Gastrocnemius medialis (tissue), 4 donors: ENCODE measurements around the gene HERC3. TPM values are rescaled to one million over a fixed set of nuclear protein-coding genes. Genes with fewer than 3 reads are reported as not detected.
A peak's percentile ranks its signal among the peaks of the same experiment; 100 is the strongest.

Experiments used
- ATAC-seq, 2 donors: fragments of 150-250 bp; one replicate each; pipeline ENCODE4 v1.9.1; 2016
- DNase-seq, 2 donors: peaks; one replicate each; pipeline ENCODE4 v3.0.0-alpha.2; 2019
- H3K27ac ChIP-seq, 4 donors: fragments of 200-600 bp; sonication (generic); 1 replicate in 1 of 4; 2 replicates in 3 of 4; pipeline ENCODE4 v1.5.1; 2016 to 2018; ENCODE audit warnings: mild to moderate bottlenecking in 2 of 4, moderate library complexity in 1 of 4
- H3K27me3 ChIP-seq, 3 donors: fragments of 200-600 bp; sonication (generic) in 2 of 3; 1 replicate in 1 of 3; 2 replicates in 2 of 3; pipeline versions ENCODE4 v1.5.1 to v1.6.0; 2016 to 2019; ENCODE audit warnings: mild to moderate bottlenecking in 1 of 3, moderate library complexity in 1 of 3
- H3K36me3 ChIP-seq, 2 donors: fragments of 200-600 bp; sonication (generic) in 1 of 2; one replicate each; pipeline ENCODE4 v1.5.1; 2017 to 2018
- H3K4me1 ChIP-seq, 2 donors: fragments of 200-600 bp; sonication (generic) in 1 of 2; one replicate each; pipeline ENCODE4 v1.5.1; 2016 to 2017; ENCODE audit warnings: mild to moderate bottlenecking in 2 of 2
- H3K4me3 ChIP-seq, 4 donors: fragments of 200-600 bp; sonication (generic) in 3 of 4; 1 replicate in 1 of 4; 2 replicates in 3 of 4; pipeline ENCODE4 v1.5.1; 2016 to 2019; ENCODE audit warnings: mild to moderate bottlenecking in 2 of 4
- H3K9me3 ChIP-seq, 3 donors: fragments of 200-600 bp; sonication (generic) in 2 of 3; 1 replicate in 1 of 3; 2 replicates in 2 of 3; pipeline ENCODE4 v1.5.1; 2016 to 2019
- CTCF ChIP-seq, 5 experiments: fragments of 450-650 bp in 3 of 5; fragments of 200-600 bp in 2 of 5; sonication (generic) in 2 of 5; IDR thresholded peaks in 4 of 5; conservative IDR thresholded peaks in 1 of 5; 1 replicate in 4 of 5; 2 replicates in 1 of 5; pipeline ENCODE4 v1.5.1; 2016 to 2019; ENCODE audit warnings: antibody characterized with exemption in 5 of 5, mild to moderate bottlenecking in 3 of 5, moderate library complexity in 3 of 5
- POLR2A ChIP-seq, 2 donors: fragments of 450-650 bp; IDR thresholded peaks; one replicate each; pipeline ENCODE4 v1.6.1; 2017; ENCODE audit warnings: antibody characterized with exemption in 2 of 2, mild to moderate bottlenecking in 2 of 2, moderate library complexity in 2 of 2
- in situ Hi-C, 4 donors: fragments of 200-750 bp; cut with MboI; loops; one replicate each; pipeline versions ENCODE4 v1.15.0 to v1.8.0; 2017; ENCODE audit warnings: low sequenced_read_pairs in 4 of 4
- intact Hi-C: fragments of 100-400 bp; cut with DNase I; formaldehyde crosslinking; loops from one replicate; pipeline ENCODE4 v1.15.1; 2023; ENCODE audit warnings: low total_unique reads
- total RNA-seq, 4 donors: library from RNA; depleted of rRNA; stranded (reverse); fragments of >200 nt; gene quantifications; one replicate each; pipeline versions ENCODE4 v1.1.0 to v1.2.3, GENCODE V29; 2016

The HERC3 gene
- total RNA-seq: 10 to 100 TPM; 16.2 to 32.3 (median 21.9) TPM

GRCh38 chr4:88591787-88592599, at the start of gene HERC3:
HERC3 (plus strand) TSS chr4:88592480; CDS start chr4:88605824, 13,344 bp downstream.
- Histone ChIP-seq H3K27me3 (no peaks in the 10 kb centered on the region), H3K36me3 (peaks cover 0 to 9% of the 10 kb centered on the region in 2 donors), H3K4me1 (peaks cover 18 to 26% of the 10 kb centered on the region in 2 donors), H3K9me3 (no peaks in the 10 kb centered on the region), H3K27ac (peak within 1 kb of the TSS; percentile 91 to 95 (median 92)), H3K4me3 (peak within 1 kb of the TSS; percentile 72 to 91 (median 82))
- TF ChIP-seq CTCF (IDR thresholded peaks at IDR 0.05 in 4 of 5, conservative IDR thresholded peaks at IDR 0.05 in 1 of 5) (peak in 2 of 5 experiments; percentile 26 to 34), POLR2A (IDR thresholded peaks at IDR 0.05) (peak; percentile 59 to 68)
- in situ Hi-C loops (no loop called here), intact Hi-C loops (loop anchor here (1.0 to 10.0 kb wide), 5 partner anchors 67 to 520 kb away; partner anchors contain the start of genes PPM1K, PYURF and TIGD2)
- DNase-seq: peak; percentile 87 to 92
- peak; percentile 86 to 91 for ATAC-seq

- no peak for DNase-seq
- Histone ChIP-seq H3K36me3 (no peaks in the 10 kb centered on the region), H3K4me3 (no peak overlapping the region), H3K9me3 (no peaks in the 10 kb centered on the region), H3K4me1 (no peaks in the 10 kb centered on the region), H3K27me3 (no peaks in the 10 kb centered on the region), H3K27ac (no peak overlapping the region)
- intact Hi-C loops (no loop called here), in situ Hi-C loops (loop anchor here in 2 of 4 donors (25.0 kb wide), 1 partner anchor 487 kb away; no protein-coding TSS in a partner anchor)
- TF ChIP-seq CTCF (IDR thresholded peaks at IDR 0.05 in 4 of 5, conservative IDR thresholded peaks at IDR 0.05 in 1 of 5): no peak
- no peak for TF ChIP-seq POLR2A (IDR thresholded peaks at IDR 0.05)
- ATAC-seq: no peak
These were observed 42.5 kb upstream of the HERC3 start for GRCh38 chr4:88549815-88550214.

GRCh38 chr4:88567591-88567990, 24.7 kb upstream of the HERC3 start:
- ATAC-seq: no peak
- in situ Hi-C loops: loop anchor here in 1 of 4 donors (25.0 kb wide), 1 partner anchor 470 kb away; no protein-coding TSS in a partner anchor

GRCh38 chr4:88570001-88570400, 22.3 kb upstream of the HERC3 start:
- Histone ChIP-seq H3K36me3 (no peaks in the 10 kb centered on the region), H3K27me3 (no peaks in the 10 kb centered on the region), H3K9me3 (no peaks in the 10 kb centered on the region), H3K4me3 (no peak overlapping the region), H3K4me1 (peaks cover 1 to 7% of the 10 kb centered on the region in 2 donors), H3K27ac (no peak overlapping the region)
- TF ChIP-seq POLR2A (IDR thresholded peaks at IDR 0.05): no peak
- intact Hi-C loops (no loop called here), in situ Hi-C loops (loop anchor here in 1 of 4 donors (25.0 kb wide), 1 partner anchor 467 kb away; no protein-coding TSS in a partner anchor)
- no peak for DNase-seq
- no peak for ATAC-seq

More at GRCh38 chr4:88567591-88567990, 24.7 kb upstream of the HERC3 start:
- intact Hi-C loops: no loop called here
- TF ChIP-seq POLR2A (IDR thresholded peaks at IDR 0.05) (no peak), CTCF (IDR thresholded peaks at IDR 0.05 in 4 of 5, conservative IDR thresholded peaks at IDR 0.05 in 1 of 5) (no peak)
- H3K27me3 ChIP-seq: no peaks in the 10 kb centered on the region
- no peak for DNase-seq
- no peak overlapping the region for H3K4me3 ChIP-seq
- no peak overlapping the region for H3K27ac ChIP-seq
- H3K4me1 ChIP-seq: no peaks in the 10 kb centered on the region
- no peaks in the 10 kb centered on the region for H3K36me3 ChIP-seq
- no peaks in the 10 kb centered on the region for H3K9me3 ChIP-seq
